Gastroesophageal sphincter (tissue), 4 donors: Measurements from ENCODE around the gene PLEKHG1. TPM values are rescaled to one million over a fixed set of nuclear protein-coding genes. Genes with fewer than 3 reads are reported as not detected.

Source experiments
- ATAC-seq: fragments of 150-250 bp; one replicate; pipeline ENCODE4 v1.9.1; 2016; ENCODE audit warnings: mild to moderate bottlenecking, moderate library complexity
- H3K27ac ChIP-seq, 4 donors: fragments of 200-600 bp; sonication (generic) in 3 of 4; 1 replicate in 3 of 4; 2 replicates in 1 of 4; pipeline ENCODE4 v1.5.1; 2016 to 2019
- H3K27me3 ChIP-seq: fragments of 200-600 bp; sonication (generic); one replicate; pipeline ENCODE4 v1.5.1; 2019
- H3K36me3 ChIP-seq, 2 donors: fragments of 200-600 bp; sonication (generic); one replicate each; pipeline ENCODE4 v1.5.1; 2019; ENCODE audit warnings: control low read depth in 1 of 2
- H3K4me1 ChIP-seq, 3 donors: fragments of 200-600 bp; sonication (generic); 1 replicate in 2 of 3; 2 replicates in 1 of 3; pipeline ENCODE4 v1.5.1; 2016 to 2019; ENCODE audit warnings: control low read depth in 2 of 3
- H3K4me3 ChIP-seq, 2 donors: fragments of 200-600 bp; sonication (generic); one replicate each; pipeline ENCODE4 v1.5.1; 2019; ENCODE audit warnings: mild to moderate bottlenecking in 1 of 2, moderate library complexity in 1 of 2
- H3K9me3 ChIP-seq, 3 donors: fragments of 200-600 bp; sonication (generic); one replicate each; pipeline ENCODE4 v1.5.1; 2017 to 2019; ENCODE audit warnings: control low read depth in 2 of 3
- CTCF ChIP-seq, 4 experiments: fragments of 200-600 bp in 2 of 4; fragments of 450-650 bp in 2 of 4; sonication (generic) in 1 of 4; IDR thresholded peaks; one replicate each; pipeline ENCODE4 v1.5.1; 2017 to 2019; ENCODE audit warnings: antibody characterized with exemption in 4 of 4, mild to moderate bottlenecking in 2 of 4, moderate library complexity in 2 of 4
- EP300 ChIP-seq: sonication (generic); formaldehyde crosslinking; IDR thresholded peaks from one replicate; pipeline ENCODE4 v1.6.1; 2017; ENCODE audit warnings: antibody characterized with exemption, mild to moderate bottlenecking
- POLR2A ChIP-seq, 2 donors: fragments of 450-650 bp; IDR thresholded peaks; one replicate each; pipeline ENCODE4 v1.6.1; 2017; ENCODE audit warnings: antibody characterized with exemption in 2 of 2, mild to moderate bottlenecking in 2 of 2, moderate library complexity in 1 of 2
- POLR2AphosphoS5 ChIP-seq: sonication (generic); formaldehyde crosslinking; IDR thresholded peaks from one replicate; pipeline ENCODE4 v1.6.1; 2017; ENCODE audit warnings: antibody characterized with exemption
- WGBS, 2 donors: methylation state at CpG; one replicate each; pipeline ENCODE4 v1.1.5; 2018; ENCODE audit warnings: low coverage in 1 of 2; 5-methylcytosine and 5-hydroxymethylcytosine counted together
- total RNA-seq, 4 donors: library from RNA; depleted of rRNA; stranded (reverse); fragments of >200 nt; gene quantifications; one replicate each; pipeline ENCODE4 v1.1.0, GENCODE V29; 2016

Gene PLEKHG1
- total RNA-seq = 10 to 100 TPM in 3 of 4 donors, 1 to 10 TPM in 1; 4.2 to 14.7 (median 13.9) TPM

DNA sequence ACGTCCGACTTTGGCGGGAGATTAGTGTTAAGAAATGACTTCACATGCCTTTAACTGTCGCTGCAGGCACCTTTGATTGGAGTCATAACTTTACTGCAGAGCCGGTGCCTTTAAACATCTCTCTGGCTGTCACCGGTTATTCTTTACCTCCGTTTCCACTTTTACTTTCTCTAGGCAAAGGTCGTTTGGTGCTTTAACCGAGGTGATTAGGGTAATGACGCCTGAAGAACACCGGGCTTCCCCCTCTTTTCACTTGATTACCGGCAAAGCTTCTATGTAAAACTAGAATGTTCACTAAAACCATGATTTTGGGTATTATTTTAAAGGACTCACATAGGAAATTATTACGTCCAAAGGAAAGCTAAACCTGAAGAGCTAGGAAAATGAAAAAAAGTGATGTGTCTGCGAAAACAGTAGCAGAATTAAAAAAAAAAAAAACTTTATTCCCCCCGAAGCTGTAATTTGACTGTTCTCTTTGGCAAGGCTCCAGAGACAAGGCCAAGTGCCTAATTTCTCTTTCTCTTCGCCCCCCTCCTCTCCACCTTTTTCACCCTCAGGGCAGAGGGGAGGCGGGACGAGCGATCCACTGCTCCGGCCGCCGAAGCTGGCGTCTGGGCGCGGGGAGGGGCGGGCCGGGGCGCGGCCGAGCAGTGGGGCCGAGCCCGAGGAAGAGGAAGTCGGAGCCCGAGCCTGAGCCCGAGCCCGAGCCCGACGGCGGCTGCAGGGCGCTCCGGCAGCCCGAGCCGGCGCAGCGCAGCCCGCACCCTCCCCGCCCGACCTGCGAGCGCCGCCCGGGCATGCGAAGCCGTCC lies at the start of gene PLEKHG1:
Gene PLEKHG1, plus strand, starts transcription at position 687 of the 811 bp plus-strand sequence. CDS start 133,797 bp downstream, outside the sequence.
- 54 to 61% methylated on average over 6 to 7 of the region's 54 CpGs for WGBS, 2 donors
- H3K36me3 ChIP-seq = no peaks in the 10 kb centered on the region
- peaks cover 0 to 24% (median 0%) of the 10 kb centered on the region in 3 donors for H3K4me1 ChIP-seq
- ATAC-seq = peak; percentile 90
- H3K27ac ChIP-seq = peak within 1 kb of the TSS in 3 of 4 donors; percentile 77 to 88 (median 81)
- TF ChIP-seq POLR2A (IDR thresholded peaks at IDR 0.05) (peak; percentile 26 to 48), CTCF (IDR thresholded peaks at IDR 0.05) (no peak)
- H3K4me3 ChIP-seq = peak within 1 kb of the TSS; percentile 52 to 85
- H3K9me3 ChIP-seq = no peaks in the 10 kb centered on the region
- peaks cover 16% of the 10 kb centered on the region for H3K27me3 ChIP-seq

DNA sequence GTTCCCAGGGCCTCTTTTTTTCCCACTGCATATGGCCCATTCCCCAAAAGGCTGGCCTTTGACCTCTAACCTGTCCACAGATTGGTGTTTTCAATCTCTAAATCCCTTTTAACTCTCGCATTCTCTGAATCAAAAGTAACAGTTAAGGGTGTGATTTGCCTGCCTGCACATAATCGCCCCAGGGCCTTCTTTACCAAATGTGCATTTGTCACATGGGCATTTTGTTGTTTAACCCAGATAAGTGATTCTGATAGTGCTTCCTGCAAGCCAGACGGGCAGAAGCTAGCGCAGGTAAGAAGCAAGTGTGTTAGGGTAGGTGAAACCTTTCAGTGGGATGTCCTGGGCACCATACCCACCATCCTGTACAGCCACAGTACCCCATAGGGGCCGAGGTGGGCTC lies 49.4 kb upstream of the PLEKHG1 start:
- H3K27ac ChIP-seq = no peak overlapping the region
- no peak for TF ChIP-seq CTCF (IDR thresholded peaks at IDR 0.05)
- TF ChIP-seq POLR2AphosphoS5 = no peak
- TF ChIP-seq EP300 = no peak
- TF ChIP-seq POLR2A (IDR thresholded peaks at IDR 0.05) = no peak
- no peak for ATAC-seq
- H3K9me3 ChIP-seq = no peaks in the 10 kb centered on the region
- no peaks in the 10 kb centered on the region for H3K36me3 ChIP-seq
- H3K27me3 ChIP-seq = peaks cover 4% of the 10 kb centered on the region
- WGBS, 2 donors = 72 to 96% methylated on average over 2 to 5 of the region's 5 CpGs
- H3K4me3 ChIP-seq = no peak overlapping the region
- H3K4me1 ChIP-seq = peaks cover 0 to 11% (median 0%) of the 10 kb centered on the region in 3 donors

GRCh38 chr6:150557043-150557599 lies 42.6 kb upstream of the PLEKHG1 start:
- H3K9me3 ChIP-seq = peaks cover 0 to 9% (median 0%) of the 10 kb centered on the region in 3 donors
- TF ChIP-seq POLR2A (IDR thresholded peaks at IDR 0.05) = no peak
- no peak for TF ChIP-seq EP300
- TF ChIP-seq CTCF (IDR thresholded peaks at IDR 0.05) = no peak
- no peak for TF ChIP-seq POLR2AphosphoS5
- H3K4me3 ChIP-seq = no peak overlapping the region
- no peaks in the 10 kb centered on the region for H3K36me3 ChIP-seq
- H3K27me3 ChIP-seq = peaks cover 11% of the 10 kb centered on the region
- H3K27ac ChIP-seq = no peak overlapping the region
- 53 to 77% methylated on average over 5 of the region's 5 CpGs for WGBS, 2 donors
- no peaks in the 10 kb centered on the region for H3K4me1 ChIP-seq
- ATAC-seq = no peak

GRCh38 chr6:150560004-150560883 lies 39.4 kb upstream of the PLEKHG1 start:
- WGBS, 2 donors = 67 to 88% methylated on average over 3 to 5 of the region's 6 CpGs
- TF ChIP-seq CTCF (IDR thresholded peaks at IDR 0.05) (no peak), POLR2A (IDR thresholded peaks at IDR 0.05) (no peak), POLR2AphosphoS5 (no peak), EP300 (no peak)
- no peak overlapping the region for H3K4me3 ChIP-seq
- peaks cover 11% of the 10 kb centered on the region for H3K27me3 ChIP-seq
- H3K4me1 ChIP-seq = no peaks in the 10 kb centered on the region
- H3K9me3 ChIP-seq = peaks cover 0 to 9% (median 0%) of the 10 kb centered on the region in 3 donors
- ATAC-seq = no peak
- no peak overlapping the region for H3K27ac ChIP-seq
- no peaks in the 10 kb centered on the region for H3K36me3 ChIP-seq
